HepG2 (cell line): Measurements from ENCODE around the gene MEGF11. TPM values are rescaled to one million over a fixed set of nuclear protein-coding genes. Genes with fewer than 3 reads are reported as not detected.

ENCODE experiments used
- ATAC-seq: fragments of 200-7000 bp; cut with Tn5 transposase; 3 replicates; pipeline ENCODE4 v1.9.1; 2020; ENCODE audit warnings: mild to moderate bottlenecking, moderate library complexity
- BruUV-seq: library from RNA; stranded (reverse); fragments of 400-500 nt; replicated peaks from 2 replicates; lab custom pipeline; 2021; lab: Mats Ljungman, UMichigan
- CTCF ChIA-PET: fragments of 300-600 bp; formaldehyde crosslinking; extraction: SDS; loops from one replicate; lab custom pipeline; 2021; ENCODE audit warnings: low total read pairs, inconsistent platforms, low intra/inter-chr PET ratio; lab: Yijun Ruan, JAX
- POLR2A ChIA-PET: fragments of 350-600 bp; sonication (Branson Sonifier 250); formaldehyde crosslinking; loops from one replicate; lab custom pipeline; 2020; ENCODE audit warnings: antibody characterized with exemption, inconsistent platforms; lab: Yijun Ruan, JAX
- DNase-seq: peaks from one replicate; pipeline ENCODE4 v3.0.0-alpha.2; 2015; ENCODE audit warnings: low spot score
- FAIRE-seq: peaks from 3 replicates; lab custom pipeline; 2011; peaks lifted over from hg19 to GRCh38; lab: Jason Lieb, UNC
- H2AFZ ChIP-seq: one replicate; pipeline ENCODE4 v1.6.1; 2011; ENCODE audit warnings: low read length, inconsistent platforms
- H3K27ac ChIP-seq: fragments of 300-600 bp; 3 replicates; pipeline ENCODE4 v1.8.0; 2011; ENCODE audit warnings: mixed run types, mild to moderate bottlenecking, mixed read lengths, low read length, inconsistent platforms; ENCODE audit not compliant: insufficient read depth; ENCODE audit errors: extremely low read length
- H3K27me3 ChIP-seq, 2 experiments: fragments of 200-600 bp in 1 of 2; 2 replicates in 1 of 2; 3 replicates in 1 of 2; pipeline versions ENCODE4 v1.6.0 to v1.8.0; 2011; ENCODE audit warnings: low read length in 2 of 2, mild to moderate bottlenecking in 2 of 2, moderate library complexity in 2 of 2, inconsistent platforms in 1 of 2; ENCODE audit not compliant: insufficient read depth in 2 of 2, control insufficient read depth in 1 of 2
- H3K36me3 ChIP-seq, 2 experiments: fragments of 200-600 bp in 1 of 2; replicated peaks in 1 of 2; 2 replicates in 1 of 2; 3 replicates in 1 of 2; pipeline versions ENCODE4 v1.5.1 to v1.8.0; 2011; ENCODE audit warnings: low read length in 2 of 2, inconsistent platforms in 1 of 2; ENCODE audit not compliant: insufficient read depth in 2 of 2, control insufficient read depth in 1 of 2
- H3K4me1 ChIP-seq: 2 replicates; pipeline ENCODE4 v1.5.1; 2012; ENCODE audit warnings: low read length, inconsistent platforms; ENCODE audit not compliant: insufficient read depth
- H3K4me2 ChIP-seq: 2 replicates; pipeline ENCODE4 v1.6.0; 2011; ENCODE audit warnings: low read depth, low read length, inconsistent platforms
- H3K4me3 ChIP-seq, 3 experiments: fragments of 200-600 bp in 1 of 3; sonication (generic), shearing (Covaris generic) in 1 of 3; replicated peaks in 1 of 3; 2 replicates each; pipeline ENCODE4 v1.5.1; 2011 to 2016; ENCODE audit warnings: low read length in 3 of 3, inconsistent platforms in 2 of 3, low read depth in 2 of 3, mild to moderate bottlenecking in 2 of 3, control low read depth in 1 of 3, mixed read lengths in 1 of 3; ENCODE audit not compliant: insufficient read depth in 1 of 3
- H3K79me2 ChIP-seq: one replicate; pipeline ENCODE4 v1.6.1; 2011; ENCODE audit warnings: low read length, inconsistent platforms; ENCODE audit not compliant: insufficient read depth
- H3K9ac ChIP-seq: 2 replicates; pipeline ENCODE4 v1.6.0; 2011; ENCODE audit warnings: mild to moderate bottlenecking, low read depth, low read length, inconsistent platforms; ENCODE audit not compliant: insufficient read depth
- H3K9me3 ChIP-seq: 2 replicates; pipeline ENCODE4 v1.5.1; 2012; ENCODE audit warnings: mild to moderate bottlenecking, low read length
- H4K20me1 ChIP-seq: 2 replicates; pipeline ENCODE4 v1.6.0; 2011; ENCODE audit warnings: inconsistent platforms, mild to moderate bottlenecking, low read length, moderate library complexity; ENCODE audit not compliant: insufficient read depth
- ATF4 ChIP-seq, 2 experiments: fragments of 450-650 bp in 1 of 2; sonication (generic) in 1 of 2; formaldehyde crosslinking; IDR thresholded peaks; 2 replicates each; pipeline versions ENCODE4 v1.5.0 to v1.8.0; 2020 to 2022; ENCODE audit warnings: mild to moderate bottlenecking in 1 of 2, missing genetic modification reagents in 1 of 2
- CREB1 ChIP-seq, 2 experiments: fragments of 450-650 bp in 1 of 2; IDR thresholded peaks; 2 replicates each; pipeline ENCODE4 v1.6.1; 2016 to 2017; ENCODE audit warnings: control low read depth in 1 of 2, mild to moderate bottlenecking in 1 of 2, missing compliant biosample characterization in 1 of 2, missing genetic modification characterization in 1 of 2
- ERF ChIP-seq: IDR thresholded peaks from 2 replicates; pipeline ENCODE4 v1.6.1; 2018; ENCODE audit warnings: missing biosample characterization, missing genetic modification reagents
- FOXK1 ChIP-seq: sonication (generic); formaldehyde crosslinking; IDR thresholded peaks from 2 replicates; pipeline ENCODE4 v1.4.0; 2020; ENCODE audit warnings: low read depth, missing genetic modification reagents, borderline replicate concordance
- FOXO4 ChIP-seq: sonication (generic); formaldehyde crosslinking; conservative IDR thresholded peaks from 2 replicates; pipeline ENCODE4 v1.8.1; 2023; ENCODE audit warnings: missing genetic modification reagents
- IKZF5 ChIP-seq: IDR thresholded peaks from 2 replicates; pipeline ENCODE4 v1.6.1; 2018; ENCODE audit warnings: missing genetic modification reagents, mild to moderate bottlenecking, missing compliant biosample characterization
- JUN ChIP-seq: sonication (generic); formaldehyde crosslinking; IDR thresholded peaks from 2 replicates; pipeline ENCODE4 v1.4.0; 2020; ENCODE audit warnings: mild to moderate bottlenecking, missing genetic modification reagents
- KAT7 ChIP-seq: IDR thresholded peaks from 2 replicates; pipeline ENCODE4 v1.6.1; 2018; ENCODE audit warnings: borderline replicate concordance, missing compliant biosample characterization
- NCOA1 ChIP-seq: sonication (generic); formaldehyde crosslinking; IDR thresholded peaks from 2 replicates; pipeline ENCODE4 v1.9.0; 2021; ENCODE audit warnings: missing genetic modification reagents
- NR2F1 ChIP-seq, 2 experiments: fragments of 450-650 bp in 1 of 2; formaldehyde crosslinking in 1 of 2; IDR thresholded peaks; 2 replicates each; pipeline versions ENCODE4 v1.5.0 to v1.6.1; 2016 to 2020; ENCODE audit warnings: mild to moderate bottlenecking in 1 of 2, missing compliant biosample characterization in 1 of 2, missing genetic modification reagents in 1 of 2, moderate library complexity in 1 of 2
- RFXANK ChIP-seq: IDR thresholded peaks from 2 replicates; pipeline ENCODE4 v1.6.1; 2016
- RXRA ChIP-seq: sonication (generic); formaldehyde crosslinking; IDR thresholded peaks from 2 replicates; pipeline ENCODE4 v1.5.1; 2020; ENCODE audit warnings: missing genetic modification reagents
- ZBTB2 ChIP-seq: sonication (generic); formaldehyde crosslinking; IDR thresholded peaks from 2 replicates; pipeline ENCODE4 v1.8.0; 2022; ENCODE audit warnings: low read depth, missing genetic modification reagents
- ZBTB39 ChIP-seq: sonication (generic); formaldehyde crosslinking; IDR thresholded peaks from 2 replicates; pipeline ENCODE4 v1.5.0; 2020; ENCODE audit warnings: missing genetic modification reagents
- ZFY ChIP-seq: sonication (generic); formaldehyde crosslinking; IDR thresholded peaks from 2 replicates; pipeline ENCODE4 v1.4.0; 2020; ENCODE audit warnings: missing genetic modification reagents
- ZNF121 ChIP-seq: sonication (generic); formaldehyde crosslinking; IDR thresholded peaks from 2 replicates; pipeline ENCODE4 v1.5.0; 2020; ENCODE audit warnings: mild to moderate bottlenecking, missing genetic modification reagents
- ZNF335 ChIP-seq: sonication (generic); formaldehyde crosslinking; IDR thresholded peaks from 2 replicates; pipeline ENCODE4 v1.4.0; 2020; ENCODE audit warnings: missing genetic modification reagents
- WGBS: methylation state at CpG from one replicate; pipeline ENCODE4 v1.1.6; 2017; ENCODE audit warnings: low lambda C conversion rate; 5-methylcytosine and 5-hydroxymethylcytosine counted together
- in situ Hi-C: cut with HindIII; loops from 2 replicates; pipeline ENCODE4 v1.10.0; 2017; ENCODE audit warnings: low pct_unique_long_range_greater_than_20kb; ENCODE audit not compliant: extremely low pct_ligation_motif_present
- intact Hi-C: fragments of 100-400 bp; cut with micrococcal nuclease; formaldehyde crosslinking; loops from one replicate; pipeline ENCODE4 v1.10.0; 2022; ENCODE audit not compliant: unreplicated experiment
- polyA plus RNA-seq, 8 experiments: library from polyadenylated mRNA; depleted of rRNA in 3 of 8; stranded (reverse) in 7 of 8; unstranded in 1 of 8; fragments of >200 nt; fragmentation: Illumina TruSeq in 4 of 8; extraction: Trizol in 4 of 8; gene quantifications; 2 replicates each; pipeline versions ENCODE4 v1.2.1 to v1.2.3, GENCODE V29; 2011 to 2016; ENCODE audit warnings: low read depth in 4 of 8, missing spikeins in 1 of 8, mixed read lengths in 1 of 8; ENCODE audit not compliant: insufficient read depth in 1 of 8
- total RNA-seq, 5 experiments: library from RNA; depleted of rRNA; stranded (reverse); fragments of >200 nt; fragmentation: Illumina TruSeq; extraction: Trizol; gene quantifications; 2 replicates each; pipeline ENCODE4 v1.2.3, GENCODE V29; 2016; ENCODE audit warnings: low read depth in 1 of 5

The MEGF11 gene
- total and polyA plus RNA-seq, 2 of the 13 experiments (the other 11 are each of a cell fraction or from before 2014, with no cell fraction given): not detected

GRCh38 chr15:65998486-65998885, 255.1 kb downstream of the MEGF11 start (continued):
- no peak for TF ChIP-seq RXRA (CRISPR knock-in tag)
- no peak for TF ChIP-seq JUN
- no peak for TF ChIP-seq ZFY (CRISPR knock-in tag)
- TF ChIP-seq RFXANK (CRISPR knock-in tag): no peak
- TF ChIP-seq ZBTB2 (CRISPR knock-in tag): no peak

- no TSS peak for BruUV-seq
- H3K27me3 ChIP-seq: peaks cover 4 to 18% of the 10 kb centered on the region in 2 experiments; a peak in 4 of 5 replicates
- H2AFZ ChIP-seq: no peak overlapping the region
- H3K36me3 ChIP-seq: no peaks in the 10 kb centered on the region
- WGBS: 0% methylated on average over 1 of the region's 5 CpGs
- no peaks in the 10 kb centered on the region for H3K79me2 ChIP-seq
- 0 out of 2 replicates have a peak, but pooled peaks cover 3% of the 10 kb centered on the region for H4K20me1 ChIP-seq
- no peak overlapping the region for H3K4me2 ChIP-seq
- no peak for DNase-seq
- ATAC-seq: no peak
- ChIA-PET POLR2A (no interaction called here), CTCF (no interaction called here)
- TF ChIP-seq CREB1 (IDR thresholded peaks at IDR 0.05) (no peak), CREB1 (CRISPR knock-in tag; IDR thresholded peaks at IDR 0.05) (no peak), FOXK1 (no peak), JUN (no peak), ZNF335 (CRISPR knock-in tag) (no peak), ZBTB39 (CRISPR knock-in tag) (no peak), KAT7 (CRISPR knock-in tag) (no peak), NCOA1 (CRISPR knock-in tag) (no peak), NR2F1 (CRISPR knock-in tag; IDR thresholded peaks at IDR 0.05) (no peak), IKZF5 (CRISPR knock-in tag) (no peak), FOXO4 (no peak), ATF4 (CRISPR knock-in tag; IDR thresholded peaks at IDR 0.05) (no peak), ERF (CRISPR knock-in tag) (no peak), ZNF121 (CRISPR knock-in tag) (no peak)
- TF ChIP-seq, all 625 proteins: peak for 0
- H3K4me1 ChIP-seq: no peaks in the 10 kb centered on the region
- H3K27ac ChIP-seq: no peak overlapping the region
- H3K9ac ChIP-seq: no peak overlapping the region
- FAIRE-seq: no peak
- no peak overlapping the region for H3K4me3 ChIP-seq
- in situ Hi-C loops (no loop called here), intact Hi-C loops (no loop called here)
- no peaks in the 10 kb centered on the region for H3K9me3 ChIP-seq
Observed at GRCh38 chr15:65996901-65997300, 256.6 kb downstream of the MEGF11 start.
